IPS-18a (cell line): ENCODE data around the gene HSPA6.

Source experiments
- H3K27ac ChIP-seq: one replicate; pipeline ENCODE4 v1.5.1; 2013; ENCODE audit warnings: low read length
- H3K27me3 ChIP-seq: one replicate; pipeline ENCODE4 v1.6.1; 2013; ENCODE audit warnings: mild to moderate bottlenecking, low read length; ENCODE audit not compliant: control insufficient read depth, insufficient read depth
- H3K36me3 ChIP-seq: one replicate; pipeline ENCODE4 v1.6.1; 2013; ENCODE audit warnings: low read depth, low read length; ENCODE audit not compliant: control insufficient read depth
- H3K4me1 ChIP-seq: one replicate; pipeline ENCODE4 v1.6.1; 2013; ENCODE audit warnings: low read depth, low read length; ENCODE audit not compliant: control insufficient read depth
- H3K4me3 ChIP-seq: one replicate; pipeline ENCODE4 v1.5.1; 2013; ENCODE audit warnings: low read length
- H3K9ac ChIP-seq: one replicate; pipeline ENCODE4 v1.6.1; 2013; ENCODE audit warnings: mild to moderate bottlenecking, low read length, moderate library complexity
- H3K9me3 ChIP-seq: one replicate; pipeline ENCODE4 v1.6.1; 2013; ENCODE audit warnings: low read depth, low read length; ENCODE audit not compliant: control insufficient read depth

HSPA6 gene

DNA sequence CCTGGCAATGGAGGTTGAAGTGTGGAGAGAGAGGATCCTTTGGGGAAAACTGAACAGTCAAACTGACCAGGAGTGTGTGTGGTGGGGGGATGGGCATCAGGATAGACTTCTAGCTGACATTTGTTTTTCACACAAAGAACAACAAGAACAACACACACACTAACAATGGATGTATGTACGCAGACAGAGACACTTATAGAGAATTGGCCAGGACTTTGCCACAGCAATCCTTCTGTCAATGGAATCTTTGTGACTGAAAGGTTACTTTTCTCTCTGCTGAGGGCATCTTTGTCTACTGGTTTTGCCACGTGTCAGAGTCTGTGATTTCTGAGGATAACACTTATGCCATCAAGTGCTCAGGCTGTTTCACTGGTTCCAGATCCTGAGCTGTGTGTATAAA lies 31.5 kb upstream of the HSPA6 start:
- Histone ChIP-seq H3K27ac (no peak overlapping the region), H3K4me3 (no peak overlapping the region)

DNA sequence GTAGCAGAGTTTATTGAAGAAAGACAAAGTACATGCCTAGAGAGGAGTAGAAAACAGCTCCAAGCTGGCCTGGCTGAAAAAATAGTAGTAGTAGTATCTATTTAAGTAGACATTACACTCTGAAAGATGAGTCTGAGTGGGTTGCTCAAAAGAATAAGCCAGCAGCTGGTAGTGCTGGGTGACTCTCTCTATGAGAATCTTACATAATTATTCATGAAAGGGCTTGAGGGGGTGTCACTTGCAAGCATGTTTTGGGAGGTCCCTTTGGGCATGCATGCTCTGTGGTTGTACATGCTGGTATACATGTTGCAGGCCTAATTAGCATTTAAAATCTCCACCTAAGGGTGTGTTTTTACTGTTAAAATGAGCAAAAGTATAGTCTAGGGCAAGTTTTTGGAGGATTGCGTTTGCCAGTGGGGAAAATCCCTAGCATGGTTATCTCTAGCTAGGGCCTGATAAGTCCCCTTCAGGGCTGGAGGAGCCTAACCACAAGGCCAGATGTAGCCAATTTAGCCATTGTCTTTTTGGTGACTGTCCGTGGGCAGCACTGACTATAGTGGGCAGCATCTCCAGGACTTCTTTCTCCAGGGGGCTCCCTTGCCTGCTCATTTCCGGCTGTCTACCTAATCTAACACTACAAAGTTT lies 30.1 kb upstream of the HSPA6 start:
- Histone ChIP-seq H3K27me3 (peaks cover 5% of the 10 kb centered on the region), H3K9me3 (no peaks in the 10 kb centered on the region), H3K4me1 (no peaks in the 10 kb centered on the region)

More for the DNA sequence above, 31.5 kb upstream of the HSPA6 start:
- Histone ChIP-seq H3K4me1 (no peaks in the 10 kb centered on the region), H3K27me3 (peaks cover 5% of the 10 kb centered on the region), H3K9ac (no peak overlapping the region), H3K9me3 (no peaks in the 10 kb centered on the region), H3K36me3 (no peaks in the 10 kb centered on the region)

DNA sequence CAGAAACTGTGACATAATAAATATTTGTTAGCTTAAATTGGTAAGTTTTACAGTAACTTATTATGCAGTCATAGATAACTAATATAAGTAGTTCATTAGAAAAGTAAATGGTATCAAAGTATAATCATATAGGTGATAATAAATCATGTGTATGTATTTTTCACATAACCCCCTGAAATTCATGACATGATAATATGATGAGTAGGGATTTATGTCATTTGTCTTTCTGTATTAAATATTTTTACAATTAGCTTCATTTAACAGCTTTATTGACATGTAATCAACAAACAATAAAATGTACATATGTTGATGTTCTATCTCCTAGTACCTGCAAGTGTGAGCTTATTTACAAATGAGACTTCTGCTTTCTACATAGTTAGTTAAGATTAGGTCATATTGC lies 28.9 kb upstream of the HSPA6 start:
- H3K27me3 ChIP-seq = peaks cover 4% of the 10 kb centered on the region
- no peak overlapping the region for H3K9ac ChIP-seq
- H3K9me3 ChIP-seq = no peaks in the 10 kb centered on the region
- no peak overlapping the region for H3K4me3 ChIP-seq
- no peak overlapping the region for H3K27ac ChIP-seq
- H3K4me1 ChIP-seq = no peaks in the 10 kb centered on the region
- no peaks in the 10 kb centered on the region for H3K36me3 ChIP-seq

More for the DNA sequence above, 30.1 kb upstream of the HSPA6 start:
- Histone ChIP-seq H3K9ac (no peak overlapping the region), H3K27ac (no peak overlapping the region), H3K36me3 (no peaks in the 10 kb centered on the region), H3K4me3 (no peak overlapping the region)

GRCh38 chr1:161497961-161498360 lies 26.4 kb upstream of the HSPA6 start:
- Histone ChIP-seq H3K27ac (no peak overlapping the region), H3K9ac (no peak overlapping the region), H3K36me3 (no peaks in the 10 kb centered on the region), H3K4me1 (no peaks in the 10 kb centered on the region), H3K4me3 (no peak overlapping the region), H3K27me3 (no peaks in the 10 kb centered on the region), H3K9me3 (no peaks in the 10 kb centered on the region)

DNA sequence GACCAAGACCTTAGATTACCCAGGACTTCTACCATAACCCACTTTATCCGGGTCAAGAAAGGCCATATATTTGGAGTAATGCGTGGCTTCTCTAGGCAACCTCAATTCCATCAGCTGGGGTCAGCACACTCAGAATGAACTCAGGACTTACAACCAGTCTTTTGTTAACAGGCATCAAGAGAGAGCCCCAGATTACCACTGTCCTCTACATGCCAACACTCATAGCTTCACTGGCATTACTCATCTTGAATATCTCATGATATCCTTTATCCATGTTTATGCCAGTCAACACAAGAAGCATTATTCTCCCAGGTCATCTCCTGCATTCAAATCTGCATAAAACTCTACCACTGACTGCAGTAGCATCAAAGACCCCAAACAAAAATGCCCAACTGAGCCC lies 25.7 kb upstream of the HSPA6 start:
- Histone ChIP-seq H3K36me3 (no peaks in the 10 kb centered on the region), H3K27ac (no peak overlapping the region), H3K4me3 (no peak overlapping the region), H3K9ac (no peak overlapping the region), H3K27me3 (no peaks in the 10 kb centered on the region), H3K4me1 (no peaks in the 10 kb centered on the region), H3K9me3 (no peaks in the 10 kb centered on the region)

DNA sequence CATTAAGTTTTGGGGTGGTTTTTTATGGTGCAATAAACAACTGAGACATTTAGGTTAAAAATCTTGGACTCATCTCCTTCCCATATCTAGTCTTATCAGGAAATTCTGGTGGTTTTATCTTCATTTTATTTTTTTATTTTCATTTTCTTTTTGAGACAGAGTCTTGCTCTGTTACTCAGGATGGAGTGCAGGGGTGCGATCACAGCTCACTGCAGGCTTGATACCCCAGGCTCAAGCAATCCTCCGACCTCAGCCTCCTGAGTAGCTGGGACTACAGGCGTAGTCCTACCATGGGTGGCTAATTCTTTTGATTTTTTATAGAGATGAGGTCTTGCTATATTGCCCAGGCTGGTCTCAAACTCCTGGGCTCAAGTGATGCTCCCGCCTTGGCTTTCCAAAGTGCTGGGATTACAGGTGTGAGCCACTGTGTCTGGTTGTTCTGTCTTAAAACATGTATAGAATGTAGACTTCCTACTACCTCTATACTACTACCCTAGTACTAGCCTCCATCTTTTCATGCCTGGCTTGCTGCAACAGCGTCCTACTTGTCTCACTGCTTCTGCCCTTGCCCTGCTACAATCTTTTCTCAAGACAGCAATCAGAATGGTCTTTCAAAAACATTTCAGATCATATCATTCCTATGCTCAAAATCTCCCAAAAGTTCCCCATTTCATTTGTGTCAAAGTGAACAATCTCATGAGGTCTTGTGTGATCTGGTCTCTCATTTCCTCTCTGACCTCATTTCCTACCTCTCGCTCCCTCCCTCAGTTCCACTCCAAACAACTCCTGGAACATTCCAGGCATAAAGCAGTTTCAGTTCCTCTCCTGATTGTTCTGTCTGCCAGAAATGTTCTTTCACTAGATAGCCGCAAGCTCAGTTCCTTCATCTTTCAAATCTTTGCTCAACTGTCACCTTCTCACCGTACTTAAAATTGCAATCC lies 25.0 kb upstream of the HSPA6 start:
- H3K4me1 ChIP-seq = no peaks in the 10 kb centered on the region

GRCh38 chr1:161501234-161501633 lies 23.1 kb upstream of the HSPA6 start:
- H3K36me3 ChIP-seq = no peaks in the 10 kb centered on the region
- H3K4me1 ChIP-seq = no peaks in the 10 kb centered on the region
- H3K4me3 ChIP-seq = no peak overlapping the region
- no peaks in the 10 kb centered on the region for H3K27me3 ChIP-seq
- no peak overlapping the region for H3K27ac ChIP-seq
- no peak overlapping the region for H3K9ac ChIP-seq
- H3K9me3 ChIP-seq = no peaks in the 10 kb centered on the region

More for the DNA sequence above, 25.0 kb upstream of the HSPA6 start:
- Histone ChIP-seq H3K27ac (no peak overlapping the region), H3K4me3 (no peak overlapping the region), H3K27me3 (no peaks in the 10 kb centered on the region), H3K36me3 (no peaks in the 10 kb centered on the region), H3K9ac (no peak overlapping the region), H3K9me3 (no peaks in the 10 kb centered on the region)

GRCh38 chr1:161502181-161502580 lies 22.2 kb upstream of the HSPA6 start:
- peaks cover 7% of the 10 kb centered on the region for H3K4me1 ChIP-seq
- H3K4me3 ChIP-seq = no peak overlapping the region
- H3K27ac ChIP-seq = no peak overlapping the region
- no peaks in the 10 kb centered on the region for H3K36me3 ChIP-seq
- H3K27me3 ChIP-seq = no peaks in the 10 kb centered on the region
- no peaks in the 10 kb centered on the region for H3K9me3 ChIP-seq
- H3K9ac ChIP-seq = no peak overlapping the region

- Histone ChIP-seq H3K4me3 (no peak overlapping the region), H3K36me3 (no peaks in the 10 kb centered on the region), H3K27me3 (no peaks in the 10 kb centered on the region), H3K27ac (no peak overlapping the region), H3K9ac (no peak overlapping the region), H3K4me1 (peaks cover 9% of the 10 kb centered on the region), H3K9me3 (no peaks in the 10 kb centered on the region)
These were observed 21.5 kb upstream of the HSPA6 start for GRCh38 chr1:161502641-161503393.

DNA sequence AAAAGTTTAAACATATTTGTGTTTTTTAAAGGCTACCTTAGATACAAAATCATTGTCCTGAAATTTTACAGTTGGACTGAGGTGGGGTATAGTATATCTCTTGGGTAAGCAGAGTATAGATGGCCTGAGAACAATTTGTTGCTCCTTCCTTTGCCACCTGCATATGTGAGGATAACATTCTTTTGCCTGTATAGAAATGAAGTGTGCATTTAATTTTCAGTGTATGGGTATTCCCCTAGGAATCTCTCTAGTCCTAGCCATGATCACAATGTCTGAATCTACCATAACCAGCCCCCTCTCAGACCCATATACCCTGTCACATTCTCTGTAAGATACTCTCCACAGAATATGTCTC lies 21.0 kb upstream of the HSPA6 start:
- Histone ChIP-seq H3K27ac (no peak overlapping the region), H3K4me1 (peaks cover 9% of the 10 kb centered on the region), H3K9me3 (no peaks in the 10 kb centered on the region), H3K9ac (no peak overlapping the region), H3K4me3 (no peak overlapping the region), H3K27me3 (no peaks in the 10 kb centered on the region), H3K36me3 (no peaks in the 10 kb centered on the region)

DNA sequence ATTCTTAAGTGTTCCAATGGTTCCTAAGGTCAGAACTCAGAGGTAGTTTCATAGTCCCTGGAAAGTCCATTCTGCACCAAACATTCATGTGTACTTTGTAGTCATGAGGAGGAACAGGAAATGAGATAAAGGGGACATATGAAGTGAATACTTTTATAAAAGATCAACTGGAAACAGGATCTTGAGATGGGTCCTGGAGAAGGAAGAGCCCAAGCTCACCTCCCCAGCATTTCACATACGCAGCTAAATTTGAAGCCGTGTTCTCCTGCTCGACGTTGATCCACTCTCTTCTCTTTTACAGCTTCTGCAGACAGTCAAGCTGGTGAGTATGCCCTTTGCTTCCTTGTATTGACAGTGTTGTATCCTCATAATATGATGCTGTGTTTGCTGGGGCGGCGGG lies 18.7 kb upstream of the HSPA6 start:
- no peaks in the 10 kb centered on the region for H3K27me3 ChIP-seq
- peaks cover 9% of the 10 kb centered on the region for H3K4me1 ChIP-seq
- no peaks in the 10 kb centered on the region for H3K36me3 ChIP-seq
- H3K9ac ChIP-seq = no peak overlapping the region
- H3K4me3 ChIP-seq = no peak overlapping the region
- no peaks in the 10 kb centered on the region for H3K9me3 ChIP-seq
- H3K27ac ChIP-seq = no peak overlapping the region
